H9 (cell line): Measurements from ENCODE around the gene LMX1B. TPM values are rescaled to one million over a fixed set of nuclear protein-coding genes. Genes with fewer than 3 reads are reported as not detected.
A peak's percentile ranks its signal among the peaks of the same experiment; 100 is the strongest.

Experiments used
- DNase-seq: peaks from one replicate; pipeline ENCODE4 v3.0.0-alpha.2; 2017
- H2AFZ ChIP-seq: one replicate; pipeline ENCODE4 v1.6.1; 2013; ENCODE audit warnings: mild to moderate bottlenecking, low read length, control low read depth, moderate library complexity
- H2AK5ac ChIP-seq: 2 replicates; pipeline ENCODE4 v1.6.1; 2013; ENCODE audit warnings: low read length, control low read depth, mixed read lengths; ENCODE audit not compliant: insufficient read length
- H2BK120ac ChIP-seq: one replicate; pipeline ENCODE4 v1.6.1; 2013; ENCODE audit warnings: low read depth, mild to moderate bottlenecking, low read length, control low read depth, inconsistent platforms; ENCODE audit not compliant: poor library complexity, severe bottlenecking
- H2BK12ac ChIP-seq: 2 replicates; pipeline ENCODE4 v1.6.1; 2013; ENCODE audit warnings: low read length, control low read depth, mixed read lengths, low read depth; ENCODE audit not compliant: insufficient read length
- H2BK15ac ChIP-seq: 2 replicates; pipeline ENCODE4 v1.6.1; 2013; ENCODE audit warnings: low read depth, low read length, control low read depth
- H2BK20ac ChIP-seq: one replicate; pipeline ENCODE4 v1.6.1; 2013; ENCODE audit warnings: low read depth, mild to moderate bottlenecking, low read length, control low read depth, inconsistent platforms; ENCODE audit not compliant: poor library complexity, severe bottlenecking
- H2BK5ac ChIP-seq: 2 replicates; pipeline ENCODE4 v1.6.1; 2013; ENCODE audit warnings: low read length, control low read depth, mixed read lengths; ENCODE audit not compliant: insufficient read length
- H3K14ac ChIP-seq: 2 replicates; pipeline ENCODE4 v1.6.1; 2013; ENCODE audit warnings: low read length, control low read depth; ENCODE audit not compliant: insufficient read depth
- H3K18ac ChIP-seq: 2 replicates; pipeline ENCODE4 v1.6.1; 2013; ENCODE audit warnings: low read depth, mild to moderate bottlenecking, mixed read lengths, low read length, control low read depth; ENCODE audit not compliant: insufficient read length
- H3K23ac ChIP-seq: 2 replicates; pipeline ENCODE4 v1.6.1; 2013; ENCODE audit warnings: low read length, control low read depth, mixed read lengths, low read depth; ENCODE audit not compliant: insufficient read length
- H3K23me2 ChIP-seq: 2 replicates; pipeline ENCODE4 v1.6.1; 2013; ENCODE audit warnings: low read depth, mild to moderate bottlenecking, mixed read lengths, low read length, control low read depth; ENCODE audit not compliant: insufficient read length, poor library complexity, severe bottlenecking
- H3K27ac ChIP-seq: 2 replicates; pipeline ENCODE4 v1.5.1; 2013; ENCODE audit warnings: low read length, control low read depth, mixed read lengths, low read depth; ENCODE audit not compliant: insufficient read length
- H3K27me3 ChIP-seq: 2 replicates; pipeline ENCODE4 v1.6.1; 2013; ENCODE audit warnings: low read length, control low read depth, inconsistent platforms; ENCODE audit not compliant: insufficient read depth
- H3K4ac ChIP-seq: 2 replicates; pipeline ENCODE4 v1.6.1; 2013; ENCODE audit warnings: low read depth, mild to moderate bottlenecking, control low read depth, inconsistent platforms, low read length, moderate library complexity
- H3K4me1 ChIP-seq: 2 replicates; pipeline ENCODE4 v1.6.1; 2013; ENCODE audit warnings: low read length, control low read depth, inconsistent platforms; ENCODE audit not compliant: insufficient read depth
- H3K4me2 ChIP-seq: 2 replicates; pipeline ENCODE4 v1.6.1; 2013; ENCODE audit warnings: low read length, control low read depth, mixed read lengths; ENCODE audit not compliant: insufficient read length, insufficient read depth
- H3K56ac ChIP-seq: 2 replicates; pipeline ENCODE4 v1.6.1; 2013; ENCODE audit warnings: low read depth, mild to moderate bottlenecking, mixed read lengths, low read length, control low read depth; ENCODE audit not compliant: insufficient read length
- H3K79me1 ChIP-seq: 2 replicates; pipeline ENCODE4 v1.6.1; 2013; ENCODE audit warnings: low read depth, mild to moderate bottlenecking, moderate library complexity, low read length, control low read depth, inconsistent platforms; ENCODE audit not compliant: insufficient read depth, poor library complexity, severe bottlenecking
- H3K79me2 ChIP-seq: 2 replicates; pipeline ENCODE4 v1.6.1; 2013; ENCODE audit warnings: low read length, control low read depth, inconsistent platforms; ENCODE audit not compliant: insufficient read depth
- H3K9ac ChIP-seq: 2 replicates; pipeline ENCODE4 v1.6.1; 2013; ENCODE audit warnings: low read length, control low read depth, mixed read lengths; ENCODE audit not compliant: insufficient read length; ENCODE audit errors: extremely low read depth
- H3K9me3 ChIP-seq: one replicate; pipeline ENCODE4 v1.6.1; 2013; ENCODE audit warnings: low read depth, low read length, inconsistent platforms; ENCODE audit not compliant: control insufficient read depth
- H3T11ph ChIP-seq: one replicate; pipeline ENCODE4 v1.6.1; 2013; ENCODE audit warnings: mild to moderate bottlenecking, low read length, control low read depth, inconsistent platforms
- H4K20me1 ChIP-seq: one replicate; pipeline ENCODE4 v1.6.1; 2013; ENCODE audit not compliant: control insufficient read depth, insufficient read length, insufficient read depth
- H4K5ac ChIP-seq: 2 replicates; pipeline ENCODE4 v1.6.1; 2013; ENCODE audit warnings: low read depth, mild to moderate bottlenecking, mixed read lengths, low read length, control low read depth; ENCODE audit not compliant: insufficient read length
- H4K8ac ChIP-seq: replicated peaks from 2 replicates; pipeline ENCODE4 v1.6.1; 2013; ENCODE audit warnings: low read length, control low read depth, mixed read lengths, low read depth; ENCODE audit not compliant: insufficient read length
- H4K91ac ChIP-seq: 2 replicates; pipeline ENCODE4 v1.6.1; 2013; ENCODE audit warnings: low read depth, mild to moderate bottlenecking, moderate library complexity, mixed read lengths, low read length, control low read depth; ENCODE audit not compliant: insufficient read length
- H3K27ac Mint-ChIP-seq, 3 experiments: 2 replicates in 2 of 3; 3 replicates in 1 of 3; pipeline ENCODE4 v1.8.0; 2020 to 2021; ENCODE audit warnings: mixed read lengths in 3 of 3, mild to moderate bottlenecking in 1 of 3, moderate library complexity in 1 of 3
- H3K27me3 Mint-ChIP-seq: 2 replicates; pipeline ENCODE4 v1.8.0; 2021; ENCODE audit warnings: low read depth, mild to moderate bottlenecking, moderate library complexity, mixed read lengths
- H3K36me3 Mint-ChIP-seq, 3 experiments: 2 replicates in 2 of 3; 3 replicates in 1 of 3; pipeline ENCODE4 v1.8.0; 2020 to 2021; ENCODE audit warnings: low read depth in 3 of 3, mixed read lengths in 3 of 3; ENCODE audit not compliant: insufficient read depth in 1 of 3
- H3K4me1 Mint-ChIP-seq, 2 experiments: 2 replicates each; pipeline ENCODE4 v1.8.0; 2020; ENCODE audit warnings: mixed read lengths in 2 of 2
- H3K4me3 Mint-ChIP-seq, 2 experiments: 2 replicates in 1 of 2; 3 replicates in 1 of 2; pipeline ENCODE4 v1.8.0; 2020 to 2021; ENCODE audit warnings: mild to moderate bottlenecking in 2 of 2, mixed read lengths in 2 of 2, moderate library complexity in 1 of 2
- H3K9me3 Mint-ChIP-seq, 2 experiments: 2 replicates in 1 of 2; 3 replicates in 1 of 2; pipeline ENCODE4 v1.8.0; 2020; ENCODE audit warnings: mild to moderate bottlenecking in 2 of 2, mixed read lengths in 2 of 2, moderate library complexity in 1 of 2
- WGBS: extraction: QIAGEN DNeasy Blood & Tissue Kit; methylation state at CpG from one replicate; pipeline ENCODE4 v1.1.7; 2013; ENCODE audit warnings: missing lambda C conversion rate, low lambda C conversion rate, mixed read lengths; ENCODE audit not compliant: insufficient read length; ENCODE audit errors: extremely low coverage; 5-methylcytosine and 5-hydroxymethylcytosine counted together
- total RNA-seq: library from RNA; stranded (reverse); gene quantifications from 2 replicates; pipeline ENCODE4 v1.2.1, GENCODE V29; 2021
- TF ChIP-seq, protein P1 (sequence below): fragments of 200-600 bp; sonication (generic); conservative IDR thresholded peaks from 3 replicates; pipeline ENCODE4 v1.8.0; 2021; ENCODE audit warnings: antibody characterized with exemption, mild to moderate bottlenecking

LMX1B gene
- total RNA-seq, 1 experiment from 2014 or later = 0.85 TPM

- no peaks in the 10 kb centered on the region for H3K36me3 Mint-ChIP-seq
- no peak overlapping the region for H3K9ac ChIP-seq
- H3K9me3 Mint-ChIP-seq = no peaks in the 10 kb centered on the region
- no peaks in the 10 kb centered on the region for H3K4me1 Mint-ChIP-seq
- WGBS = no CpG with 5 or more reads among the region's 5 CpGs
- H3T11ph ChIP-seq = no peak overlapping the region
- H2AFZ ChIP-seq = no peak overlapping the region
- H3K23me2 ChIP-seq = no peaks in the 10 kb centered on the region
- H4K20me1 ChIP-seq = no peaks in the 10 kb centered on the region
- no peak overlapping the region for H4K5ac ChIP-seq
- H3K56ac ChIP-seq = no peak overlapping the region
- no peak overlapping the region for H2BK12ac ChIP-seq
- no peak overlapping the region for H3K4me2 ChIP-seq
- H4K91ac ChIP-seq = no peak overlapping the region
- H3K4ac ChIP-seq = no peak overlapping the region
- H4K8ac ChIP-seq = no peak overlapping the region
- H2BK120ac ChIP-seq = no peak overlapping the region
- H3K4me1 ChIP-seq = no peaks in the 10 kb centered on the region
- H3K18ac ChIP-seq = no peak overlapping the region
- H3K79me2 ChIP-seq = no peaks in the 10 kb centered on the region
- H2AK5ac ChIP-seq = no peak overlapping the region
- H3K79me1 ChIP-seq = no peaks in the 10 kb centered on the region
- peaks cover 62% of the 10 kb centered on the region for H3K27me3 Mint-ChIP-seq
- H3K27ac Mint-ChIP-seq = no peak overlapping the region
- H2BK20ac ChIP-seq = no peak overlapping the region
- H3K4me3 Mint-ChIP-seq = no peak overlapping the region
- H2BK5ac ChIP-seq = no peak overlapping the region
- H3K27me3 ChIP-seq = no peaks in the 10 kb centered on the region
- no peaks in the 10 kb centered on the region for H3K9me3 ChIP-seq
- no peak overlapping the region for H3K27ac ChIP-seq
- no peak overlapping the region for H3K14ac ChIP-seq
- DNase-seq = peak; percentile 70
- H2BK15ac ChIP-seq = no peak overlapping the region
- TF ChIP-seq, protein P1, sequence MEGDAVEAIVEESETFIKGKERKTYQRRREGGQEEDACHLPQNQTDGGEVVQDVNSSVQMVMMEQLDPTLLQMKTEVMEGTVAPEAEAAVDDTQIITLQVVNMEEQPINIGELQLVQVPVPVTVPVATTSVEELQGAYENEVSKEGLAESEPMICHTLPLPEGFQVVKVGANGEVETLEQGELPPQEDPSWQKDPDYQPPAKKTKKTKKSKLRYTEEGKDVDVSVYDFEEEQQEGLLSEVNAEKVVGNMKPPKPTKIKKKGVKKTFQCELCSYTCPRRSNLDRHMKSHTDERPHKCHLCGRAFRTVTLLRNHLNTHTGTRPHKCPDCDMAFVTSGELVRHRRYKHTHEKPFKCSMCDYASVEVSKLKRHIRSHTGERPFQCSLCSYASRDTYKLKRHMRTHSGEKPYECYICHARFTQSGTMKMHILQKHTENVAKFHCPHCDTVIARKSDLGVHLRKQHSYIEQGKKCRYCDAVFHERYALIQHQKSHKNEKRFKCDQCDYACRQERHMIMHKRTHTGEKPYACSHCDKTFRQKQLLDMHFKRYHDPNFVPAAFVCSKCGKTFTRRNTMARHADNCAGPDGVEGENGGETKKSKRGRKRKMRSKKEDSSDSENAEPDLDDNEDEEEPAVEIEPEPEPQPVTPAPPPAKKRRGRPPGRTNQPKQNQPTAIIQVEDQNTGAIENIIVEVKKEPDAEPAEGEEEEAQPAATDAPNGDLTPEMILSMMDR = peak; percentile 65
- H3K23ac ChIP-seq = no peak overlapping the region
Measured at GRCh38 chr9:126564716-126565115, 49.0 kb upstream of the LMX1B start.
